Panc1 (cell line): ENCODE results near the gene PCLO. TPM values are rescaled to one million over a fixed set of nuclear protein-coding genes. Genes with fewer than 3 reads are reported as not detected.

Experiments
- ATAC-seq: fragments of 200-7000 bp; cut with Tn5 transposase; 2 replicates; pipeline ENCODE4 v1.9.1; 2020; ENCODE audit warnings: mild to moderate bottlenecking, moderate library complexity
- BruUV-seq: library from RNA; stranded (reverse); fragments of 400-500 nt; replicated peaks from 2 replicates; lab custom pipeline; 2021; lab: Mats Ljungman, UMichigan
- CTCF ChIA-PET: fragments of 300-600 bp; sonication (Branson Sonifier 250); formaldehyde crosslinking; loops from one replicate; lab custom pipeline; 2022; ENCODE audit warnings: antibody characterized with exemption; lab: Charles Lee
- POLR2A ChIA-PET: fragments of 300-600 bp; sonication (Branson Sonifier 250); formaldehyde crosslinking; loops from one replicate; lab custom pipeline; 2022; ENCODE audit warnings: antibody characterized with exemption; lab: Charles Lee
- DNase-seq: peaks from one replicate; pipeline ENCODE4 v3.0.0-alpha.2; 2010; ENCODE audit warnings: low read depth, low spot score
- H3K27ac ChIP-seq: 2 replicates; pipeline ENCODE4 v1.5.1; 2011; ENCODE audit warnings: mild to moderate bottlenecking, low read length, inconsistent platforms
- H3K27me3 ChIP-seq: fragments of 200-500 bp; sonication (Bioruptor generic); 2 replicates; pipeline ENCODE4 v1.6.0; 2014; ENCODE audit warnings: low read length, inconsistent platforms; ENCODE audit not compliant: control insufficient read depth, insufficient read depth
- H3K36me3 ChIP-seq: fragments of 200-500 bp; sonication (Bioruptor generic); 2 replicates; pipeline ENCODE4 v1.5.1; 2014; ENCODE audit warnings: inconsistent platforms, mild to moderate bottlenecking, low read length, moderate library complexity; ENCODE audit not compliant: control insufficient read depth, insufficient read depth
- H3K4me1 ChIP-seq: 2 replicates; pipeline ENCODE4 v1.5.1; 2011; ENCODE audit warnings: inconsistent platforms, mild to moderate bottlenecking, low read length, moderate library complexity; ENCODE audit not compliant: control insufficient read depth, insufficient read depth
- H3K4me3 ChIP-seq, 2 experiments: 2 replicates each; pipeline ENCODE4 v1.5.1; 2011 to 2012; ENCODE audit warnings: low read depth in 2 of 2, low read length in 2 of 2, mild to moderate bottlenecking in 2 of 2, inconsistent platforms in 1 of 2, moderate library complexity in 1 of 2
- H3K9me3 ChIP-seq: fragments of 200-500 bp; sonication (Bioruptor generic); 2 replicates; pipeline ENCODE4 v1.5.1; 2014; ENCODE audit warnings: low read depth, mild to moderate bottlenecking, inconsistent platforms, low read length, moderate library complexity; ENCODE audit not compliant: control insufficient read depth, insufficient read depth
- POLR2AphosphoS5 ChIP-seq: IDR thresholded peaks from 2 replicates; pipeline ENCODE4 v1.6.1; 2012; ENCODE audit warnings: mild to moderate bottlenecking, low read depth, low read length, moderate library complexity
- SIN3A ChIP-seq: IDR thresholded peaks from 2 replicates; pipeline ENCODE4 v1.6.1; 2012; ENCODE audit warnings: low read depth, mild to moderate bottlenecking, low read length, moderate library complexity, borderline replicate concordance; ENCODE audit not compliant: insufficient read depth
- TCF7L2 ChIP-seq: IDR thresholded peaks from 2 replicates; pipeline ENCODE4 v1.6.1; 2011; ENCODE audit warnings: mild to moderate bottlenecking, low read depth, low read length, inconsistent platforms
- in situ Hi-C: cut with HindIII; loops from 2 replicates; pipeline ENCODE4 v1.10.0; 2016; ENCODE audit warnings: low sequenced_read_pairs, low pct_unique_long_range_greater_than_20kb
- intact Hi-C: fragments of 100-400 bp; cut with micrococcal nuclease; formaldehyde crosslinking; loops from one replicate; pipeline ENCODE4 v1.10.0; 2022; ENCODE audit not compliant: unreplicated experiment
- total RNA-seq: library from RNA; stranded (reverse); gene quantifications from one replicate; pipeline ENCODE4 v1.2.1, GENCODE V29; 2021; ENCODE audit not compliant: unreplicated experiment
- TF ChIP-seq, protein P1 (sequence below), 2 experiments: IDR thresholded peaks; 2 replicates each; pipeline ENCODE4 v1.6.1; 2011 to 2012; ENCODE audit warnings: low read depth in 2 of 2, control low read depth in 1 of 2, low read length in 1 of 2, mild to moderate bottlenecking in 1 of 2, moderate library complexity in 1 of 2; ENCODE audit not compliant: insufficient read depth in 1 of 2
- TF ChIP-seq, protein P2 (sequence below): fragments of 450-650 bp; IDR thresholded peaks from 2 replicates; pipeline ENCODE4 v1.5.1; 2017; ENCODE audit warnings: mild to moderate bottlenecking

PCLO gene
- total RNA-seq, 1 experiment from 2014 or later = 1.1 TPM

DNA sequence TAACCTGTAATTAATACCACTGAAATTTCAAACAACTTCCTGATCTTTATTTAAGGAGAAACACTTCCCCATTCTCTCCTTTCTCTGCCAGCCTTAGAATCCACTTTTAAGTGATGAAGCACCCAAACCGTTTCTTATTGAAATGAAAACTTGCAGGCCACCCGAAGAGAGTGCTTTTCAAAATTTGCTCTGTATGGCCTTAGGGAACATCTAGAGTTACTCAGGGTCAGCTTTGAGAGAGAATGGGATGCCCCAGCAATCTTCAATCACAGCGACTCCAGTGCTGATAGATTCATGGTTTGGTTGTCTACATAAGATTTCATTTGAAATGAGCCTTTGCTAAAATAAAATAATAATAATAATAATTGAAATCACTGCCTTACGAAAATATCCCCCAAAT, 323.1 kb downstream of the PCLO start:
- Histone ChIP-seq H3K4me1 (no peaks in the 10 kb centered on the region), H3K4me3 (no peak overlapping the region), H3K27ac (no peak overlapping the region), H3K9me3 (no peaks in the 10 kb centered on the region), H3K36me3 (no peaks in the 10 kb centered on the region), H3K27me3 (no peaks in the 10 kb centered on the region)
- in situ Hi-C loops = no loop called here
- ATAC-seq = no peak
- TF ChIP-seq, protein P1, sequence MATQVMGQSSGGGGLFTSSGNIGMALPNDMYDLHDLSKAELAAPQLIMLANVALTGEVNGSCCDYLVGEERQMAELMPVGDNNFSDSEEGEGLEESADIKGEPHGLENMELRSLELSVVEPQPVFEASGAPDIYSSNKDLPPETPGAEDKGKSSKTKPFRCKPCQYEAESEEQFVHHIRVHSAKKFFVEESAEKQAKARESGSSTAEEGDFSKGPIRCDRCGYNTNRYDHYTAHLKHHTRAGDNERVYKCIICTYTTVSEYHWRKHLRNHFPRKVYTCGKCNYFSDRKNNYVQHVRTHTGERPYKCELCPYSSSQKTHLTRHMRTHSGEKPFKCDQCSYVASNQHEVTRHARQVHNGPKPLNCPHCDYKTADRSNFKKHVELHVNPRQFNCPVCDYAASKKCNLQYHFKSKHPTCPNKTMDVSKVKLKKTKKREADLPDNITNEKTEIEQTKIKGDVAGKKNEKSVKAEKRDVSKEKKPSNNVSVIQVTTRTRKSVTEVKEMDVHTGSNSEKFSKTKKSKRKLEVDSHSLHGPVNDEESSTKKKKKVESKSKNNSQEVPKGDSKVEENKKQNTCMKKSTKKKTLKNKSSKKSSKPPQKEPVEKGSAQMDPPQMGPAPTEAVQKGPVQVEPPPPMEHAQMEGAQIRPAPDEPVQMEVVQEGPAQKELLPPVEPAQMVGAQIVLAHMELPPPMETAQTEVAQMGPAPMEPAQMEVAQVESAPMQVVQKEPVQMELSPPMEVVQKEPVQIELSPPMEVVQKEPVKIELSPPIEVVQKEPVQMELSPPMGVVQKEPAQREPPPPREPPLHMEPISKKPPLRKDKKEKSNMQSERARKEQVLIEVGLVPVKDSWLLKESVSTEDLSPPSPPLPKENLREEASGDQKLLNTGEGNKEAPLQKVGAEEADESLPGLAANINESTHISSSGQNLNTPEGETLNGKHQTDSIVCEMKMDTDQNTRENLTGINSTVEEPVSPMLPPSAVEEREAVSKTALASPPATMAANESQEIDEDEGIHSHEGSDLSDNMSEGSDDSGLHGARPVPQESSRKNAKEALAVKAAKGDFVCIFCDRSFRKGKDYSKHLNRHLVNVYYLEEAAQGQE (IDR thresholded peaks at IDR 0.05; ENCODE audit: insufficient read depth in 1 of 2, low read depth in 2 of 2, low read length in 1 of 2) = no peak
- TF ChIP-seq, protein P2, sequence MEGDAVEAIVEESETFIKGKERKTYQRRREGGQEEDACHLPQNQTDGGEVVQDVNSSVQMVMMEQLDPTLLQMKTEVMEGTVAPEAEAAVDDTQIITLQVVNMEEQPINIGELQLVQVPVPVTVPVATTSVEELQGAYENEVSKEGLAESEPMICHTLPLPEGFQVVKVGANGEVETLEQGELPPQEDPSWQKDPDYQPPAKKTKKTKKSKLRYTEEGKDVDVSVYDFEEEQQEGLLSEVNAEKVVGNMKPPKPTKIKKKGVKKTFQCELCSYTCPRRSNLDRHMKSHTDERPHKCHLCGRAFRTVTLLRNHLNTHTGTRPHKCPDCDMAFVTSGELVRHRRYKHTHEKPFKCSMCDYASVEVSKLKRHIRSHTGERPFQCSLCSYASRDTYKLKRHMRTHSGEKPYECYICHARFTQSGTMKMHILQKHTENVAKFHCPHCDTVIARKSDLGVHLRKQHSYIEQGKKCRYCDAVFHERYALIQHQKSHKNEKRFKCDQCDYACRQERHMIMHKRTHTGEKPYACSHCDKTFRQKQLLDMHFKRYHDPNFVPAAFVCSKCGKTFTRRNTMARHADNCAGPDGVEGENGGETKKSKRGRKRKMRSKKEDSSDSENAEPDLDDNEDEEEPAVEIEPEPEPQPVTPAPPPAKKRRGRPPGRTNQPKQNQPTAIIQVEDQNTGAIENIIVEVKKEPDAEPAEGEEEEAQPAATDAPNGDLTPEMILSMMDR = no peak
- TF ChIP-seq SIN3A (no peak), POLR2AphosphoS5 (no peak)
- DNase-seq = no peak
- intact Hi-C loops = no loop called here
- no TSS peak for BruUV-seq
- ChIA-PET CTCF (no interaction called here), POLR2A (no interaction called here)

DNA sequence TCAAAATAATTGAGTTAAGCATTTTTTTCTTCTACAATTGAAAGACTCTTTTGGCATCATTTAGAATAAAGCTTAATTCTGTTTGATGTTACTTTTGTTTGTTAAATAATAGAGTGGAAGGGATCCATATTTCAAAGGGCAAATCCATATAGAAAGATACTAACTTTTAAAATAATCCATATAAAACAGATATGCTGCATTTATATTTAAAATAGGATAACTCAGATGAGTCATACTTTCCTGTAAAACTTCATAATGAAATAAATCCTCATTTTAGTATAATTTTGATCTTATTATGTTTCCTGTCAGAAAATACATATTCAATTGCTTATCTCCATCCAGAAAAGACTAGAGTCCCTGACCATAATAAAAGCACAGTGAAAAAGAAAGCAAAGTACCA, 323.6 kb downstream of the PCLO start:
- ChIA-PET POLR2A (no interaction called here), CTCF (no interaction called here)
- H3K9me3 ChIP-seq = no peaks in the 10 kb centered on the region
- TF ChIP-seq, protein P2 = no peak
- TF ChIP-seq TCF7L2 (no peak), SIN3A (no peak), POLR2AphosphoS5 (no peak)
- TF ChIP-seq, protein P1 (IDR thresholded peaks at IDR 0.05; ENCODE audit: insufficient read depth in 1 of 2, low read depth in 2 of 2, low read length in 1 of 2) = no peak
- no peaks in the 10 kb centered on the region for H3K4me1 ChIP-seq
- no peak overlapping the region for H3K4me3 ChIP-seq
- no peaks in the 10 kb centered on the region for H3K36me3 ChIP-seq
- ATAC-seq = no peak
- no peaks in the 10 kb centered on the region for H3K27me3 ChIP-seq
- H3K27ac ChIP-seq = no peak overlapping the region
- BruUV-seq = no TSS peak
- no peak for DNase-seq
- intact Hi-C loops = no loop called here
- in situ Hi-C loops = no loop called here
